Measurements from ENCODE around the gene HNRNPA0.

Gene HNRNPA0

DNA sequence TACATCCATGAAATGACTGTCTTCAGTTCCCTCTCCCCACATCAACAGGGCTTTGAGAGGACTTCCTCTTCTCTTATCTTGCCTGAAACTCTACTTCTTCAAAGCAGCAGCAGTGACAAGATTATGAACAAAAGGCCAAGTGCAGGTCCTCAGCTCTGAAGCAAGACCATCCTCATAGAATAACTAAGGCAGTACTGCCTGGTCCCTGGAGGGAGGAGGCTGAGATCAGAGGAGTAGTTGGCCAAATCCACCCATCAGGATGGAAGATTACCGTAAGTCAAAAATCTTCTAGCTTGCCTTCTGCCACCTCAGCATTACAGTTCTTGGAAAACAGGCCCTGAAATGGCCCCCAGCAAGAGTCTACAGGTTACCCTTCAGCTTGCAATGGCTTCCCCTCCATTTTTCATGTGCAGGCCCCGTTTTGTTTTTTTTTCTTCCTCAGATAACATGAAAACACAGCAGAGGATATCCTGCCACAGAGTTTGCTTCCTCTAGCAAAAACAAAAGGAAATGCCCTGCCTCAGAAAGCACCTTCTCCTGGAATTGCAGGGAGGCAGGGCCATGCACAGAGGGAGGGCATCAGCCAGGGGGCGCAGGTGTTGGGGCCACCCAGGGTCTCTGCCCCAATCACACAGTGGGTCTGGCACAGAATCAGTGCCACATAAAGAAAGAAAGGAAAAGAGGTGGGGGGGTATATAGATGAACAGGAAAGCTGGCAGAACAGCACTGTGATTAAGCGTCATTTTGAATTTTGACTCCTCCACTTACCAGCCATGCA is 58.3 kb downstream of the HNRNPA0 start:
- Histone ChIP-seq H3K27me3 (no peaks in the 10 kb centered on the region), H3K9me3 (no peaks in the 10 kb centered on the region), H3K4me3 (ENCODE audit: low read depth, low read length) (no peak overlapping the region), H3K4me1 (no peaks in the 10 kb centered on the region; the same call in 1 of the 2 replicates), H3K36me3 (peaks cover 4% of the 10 kb centered on the region; the same call in 1 of the 2 replicates)
- TF ChIP-seq CTCF (IDR thresholded peaks at IDR 0.05; ENCODE audit: low read depth, low read length) = no peak
- DNase-seq = no peak
